ENCODE data around the gene MAP1A. TPM values are rescaled to one million over a fixed set of nuclear protein-coding genes. Genes with fewer than 3 reads are reported as not detected.

The MAP1A gene
- 26.2 and 29.1 TPM in 2 replicates for total RNA-seq

GRCh38 chr15:43517354-43518196, at the start of gene MAP1A:
Gene MAP1A, plus strand, starts transcription at chr15:43517608. Its CDS starts 3,866 bp downstream, at chr15:43521474.

GRCh38 chr15:43492673-43493601, 24.5 kb upstream of the MAP1A start, which contains the start of gene TP53BP1:
Gene TP53BP1, minus strand, starts transcription at chr15:43493156. Its CDS starts 113 bp downstream, at chr15:43493043.

Other genes with a start within 250 kb of the MAP1A start
- gene TGM7, start 215.4 kb upstream of the MAP1A start, total RNA-seq: not detected in 2 replicates
- gene LCMT2, start 187.0 kb upstream of the MAP1A start, total RNA-seq: 5.9 and 6.9 TPM in 2 replicates
- 6.3 and 13.0 TPM in 2 replicates for gene ZSCAN29, start 146.6 kb upstream of the MAP1A start, total RNA-seq
- 12.3 and 12.6 TPM in 2 replicates for gene TUBGCP4, start 146.5 kb upstream of the MAP1A start, total RNA-seq
- gene TP53BP1, start 24.5 kb upstream of the MAP1A start, total RNA-seq: 23.3 and 37.8 TPM in 2 replicates
- 4.5 and 6.9 TPM in 2 replicates for gene PPIP5K1, start 72.6 kb downstream of the MAP1A start, total RNA-seq
- 1.0 TPM in 1 of 2 replicates, not detected in the other for gene CKMT1B, start 76.4 kb downstream of the MAP1A start, total RNA-seq
- not detected in 2 replicates for gene STRC, start 101.2 kb downstream of the MAP1A start, total RNA-seq
- 0.65 TPM in 1 of 2 replicates, not detected in the other for gene CATSPER2, start 131.2 kb downstream of the MAP1A start, total RNA-seq
- gene CKMT1A, start 176.3 kb downstream of the MAP1A start, total RNA-seq: not detected in 2 replicates
- 295 and 351 TPM in 2 replicates for gene PDIA3, start 228.8 kb downstream of the MAP1A start, total RNA-seq